K562 (cell line): ENCODE results near the gene ZMIZ1. TPM values are rescaled to one million over a fixed set of nuclear protein-coding genes. Genes with fewer than 3 reads are reported as not detected.

Source experiments
- SMAD4 ChIP-seq: fragments of 250-450 bp; sonication (Bioruptor Pico); conservative IDR thresholded peaks from 2 replicates; pipeline ENCODE4 v1.8.0; 2021; ENCODE audit warnings: inconsistent platforms, mild to moderate bottlenecking, moderate library complexity
- TRIM24 ChIP-seq, 2 experiments: fragments of 450-650 bp; IDR thresholded peaks; 2 replicates each; pipeline ENCODE4 v1.6.1; 2016
- ZBTB26 ChIP-seq: fragments of 450-650 bp; formaldehyde crosslinking; IDR thresholded peaks from 2 replicates; pipeline ENCODE4 v1.4.0; 2022; ENCODE audit warnings: missing genetic modification characterization
- ZNF347 ChIP-seq: fragments of 450-650 bp; formaldehyde crosslinking; IDR thresholded peaks from 2 replicates; pipeline ENCODE4 v1.4.0; 2020; ENCODE audit warnings: low read depth, mild to moderate bottlenecking, moderate library complexity
- ZNF583 ChIP-seq: fragments of 250-450 bp; sonication (Bioruptor Pico); IDR thresholded peaks from 2 replicates; pipeline ENCODE4 v1.4.0; 2020
- ZNF79 ChIP-seq: fragments of 250-450 bp; sonication (Bioruptor Pico); IDR thresholded peaks from 2 replicates; pipeline ENCODE4 v1.4.0; 2020; ENCODE audit warnings: low read depth, mild to moderate bottlenecking, moderate library complexity
- polyA plus RNA-seq, 8 experiments: library from polyadenylated mRNA; depleted of rRNA in 4 of 8; stranded (reverse) in 5 of 8; unstranded in 3 of 8; fragments of >200 nt; fragmentation: Nextera tagmentation in 2 of 8; fragmentation: Illumina TruSeq in 1 of 8; extraction: Ambion mirVana in 2 of 8; extraction: Trizol in 1 of 8; gene quantifications; 2 replicates each; pipeline versions ENCODE4 v1.2.1 to v1.2.3, GENCODE V29; 2011 to 2014; ENCODE audit warnings: inconsistent platforms in 1 of 8, missing spikeins in 1 of 8
- total RNA-seq, 7 experiments: library from RNA; depleted of rRNA in 6 of 7; stranded (reverse); fragments of >200 nt in 6 of 7; fragmentation: Illumina TruSeq in 2 of 7; extraction: Trizol in 2 of 7; gene quantifications; 2 replicates each; pipeline versions ENCODE4 v1.2.1 to v1.2.3, GENCODE V29; 2011 to 2021; ENCODE audit warnings: low replicate concordance in 1 of 7
- TF ChIP-seq, protein P1 (sequence below): sonication (generic); formaldehyde crosslinking; IDR thresholded peaks from 2 replicates; pipeline ENCODE4 v1.8.0; 2022; ENCODE audit warnings: mild to moderate bottlenecking, missing genetic modification reagents

ZMIZ1 gene
- total and polyA plus RNA-seq, 9 of the 15 experiments (the other 6 are each of a cell fraction or from before 2014, with no cell fraction given): 1.0 to 37.3 (median 4.3) TPM

DNA sequence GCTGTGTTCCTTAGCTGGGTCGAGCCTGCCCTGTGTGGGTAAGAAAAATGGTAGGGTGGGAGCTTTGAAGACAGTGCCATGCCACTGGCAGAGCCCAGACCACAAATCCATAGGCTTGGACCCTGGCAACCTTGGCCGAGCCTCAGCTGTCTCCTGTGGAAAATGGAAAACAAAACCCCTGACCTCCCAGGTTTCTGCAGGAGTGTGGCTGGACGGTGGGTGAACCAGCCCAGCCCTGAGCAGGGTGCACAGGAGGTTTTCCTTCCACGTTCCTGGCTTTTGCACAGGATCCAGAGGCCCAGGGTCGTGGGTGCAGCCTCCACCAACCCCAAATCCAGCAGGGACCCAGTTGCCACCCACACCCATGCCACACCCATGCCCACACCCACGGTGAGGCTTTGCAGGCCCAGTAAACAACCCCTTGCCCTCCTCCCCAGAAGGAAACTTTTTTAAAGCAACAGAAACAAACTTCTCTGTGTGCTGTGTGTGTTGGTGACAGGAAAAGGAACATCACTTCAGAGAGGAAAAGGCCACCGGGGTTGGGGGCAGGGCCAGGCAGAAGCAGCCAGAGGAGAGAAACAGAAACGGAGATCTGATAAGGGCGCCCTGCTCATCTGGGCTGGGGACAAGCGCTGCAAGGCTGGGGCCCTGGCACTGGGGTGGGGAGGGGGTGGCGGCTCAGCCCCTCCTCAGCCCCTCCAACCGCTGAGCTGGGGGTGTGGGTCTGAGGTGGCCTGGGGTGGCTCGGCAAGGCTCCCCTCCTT lies 20.7 kb upstream of the ZMIZ1 start (continued):
- TF ChIP-seq ZNF583 (CRISPR knock-in tag) (0 out of 2 replicates have a peak, but pooled peaks have one; percentile 16), ZNF347 (0 out of 2 replicates have a peak, but pooled peaks have one; percentile 54), SMAD4 (CRISPR knock-in tag) (peak; percentile 57; the same call in 1 of the 2 replicates), TRIM24 (IDR thresholded peaks at IDR 0.05) (peak in 1 of 2 experiments; percentile 70; a peak in 2 of 4 replicates), ZNF79 (CRISPR knock-in tag) (no peak), ZBTB26 (CRISPR knock-in tag) (peak; percentile 60; the same call in 1 of the 2 replicates)
- TF ChIP-seq, protein P1, sequence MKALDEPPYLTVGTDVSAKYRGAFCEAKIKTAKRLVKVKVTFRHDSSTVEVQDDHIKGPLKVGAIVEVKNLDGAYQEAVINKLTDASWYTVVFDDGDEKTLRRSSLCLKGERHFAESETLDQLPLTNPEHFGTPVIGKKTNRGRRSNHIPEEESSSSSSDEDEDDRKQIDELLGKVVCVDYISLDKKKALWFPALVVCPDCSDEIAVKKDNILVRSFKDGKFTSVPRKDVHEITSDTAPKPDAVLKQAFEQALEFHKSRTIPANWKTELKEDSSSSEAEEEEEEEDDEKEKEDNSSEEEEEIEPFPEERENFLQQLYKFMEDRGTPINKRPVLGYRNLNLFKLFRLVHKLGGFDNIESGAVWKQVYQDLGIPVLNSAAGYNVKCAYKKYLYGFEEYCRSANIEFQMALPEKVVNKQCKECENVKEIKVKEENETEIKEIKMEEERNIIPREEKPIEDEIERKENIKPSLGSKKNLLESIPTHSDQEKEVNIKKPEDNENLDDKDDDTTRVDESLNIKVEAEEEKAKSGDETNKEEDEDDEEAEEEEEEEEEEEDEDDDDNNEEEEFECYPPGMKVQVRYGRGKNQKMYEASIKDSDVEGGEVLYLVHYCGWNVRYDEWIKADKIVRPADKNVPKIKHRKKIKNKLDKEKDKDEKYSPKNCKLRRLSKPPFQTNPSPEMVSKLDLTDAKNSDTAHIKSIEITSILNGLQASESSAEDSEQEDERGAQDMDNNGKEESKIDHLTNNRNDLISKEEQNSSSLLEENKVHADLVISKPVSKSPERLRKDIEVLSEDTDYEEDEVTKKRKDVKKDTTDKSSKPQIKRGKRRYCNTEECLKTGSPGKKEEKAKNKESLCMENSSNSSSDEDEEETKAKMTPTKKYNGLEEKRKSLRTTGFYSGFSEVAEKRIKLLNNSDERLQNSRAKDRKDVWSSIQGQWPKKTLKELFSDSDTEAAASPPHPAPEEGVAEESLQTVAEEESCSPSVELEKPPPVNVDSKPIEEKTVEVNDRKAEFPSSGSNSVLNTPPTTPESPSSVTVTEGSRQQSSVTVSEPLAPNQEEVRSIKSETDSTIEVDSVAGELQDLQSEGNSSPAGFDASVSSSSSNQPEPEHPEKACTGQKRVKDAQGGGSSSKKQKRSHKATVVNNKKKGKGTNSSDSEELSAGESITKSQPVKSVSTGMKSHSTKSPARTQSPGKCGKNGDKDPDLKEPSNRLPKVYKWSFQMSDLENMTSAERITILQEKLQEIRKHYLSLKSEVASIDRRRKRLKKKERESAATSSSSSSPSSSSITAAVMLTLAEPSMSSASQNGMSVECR (CRISPR knock-in tag): no peak
